Mammary epithelial cell (primary cell): ENCODE measurements around the gene IFFO2.

Experiments used
- EZH2 ChIP-seq: IDR thresholded peaks from 2 replicates; pipeline ENCODE4 v1.6.1; 2012; ENCODE audit warnings: low read length, inconsistent platforms, borderline replicate concordance
- TF ChIP-seq, protein P1 (sequence below), 2 donors: IDR thresholded peaks in 1 of 2; conservative IDR thresholded peaks in 1 of 2; 2 replicates each; pipeline ENCODE4 v1.5.1; 2011 to 2012; ENCODE audit warnings: inconsistent platforms in 2 of 2, low read length in 2 of 2, mild to moderate bottlenecking in 2 of 2, control low read depth in 1 of 2, low read depth in 1 of 2; ENCODE audit not compliant: insufficient read depth in 1 of 2; ENCODE audit errors: extremely low read depth in 1 of 2

DNA sequence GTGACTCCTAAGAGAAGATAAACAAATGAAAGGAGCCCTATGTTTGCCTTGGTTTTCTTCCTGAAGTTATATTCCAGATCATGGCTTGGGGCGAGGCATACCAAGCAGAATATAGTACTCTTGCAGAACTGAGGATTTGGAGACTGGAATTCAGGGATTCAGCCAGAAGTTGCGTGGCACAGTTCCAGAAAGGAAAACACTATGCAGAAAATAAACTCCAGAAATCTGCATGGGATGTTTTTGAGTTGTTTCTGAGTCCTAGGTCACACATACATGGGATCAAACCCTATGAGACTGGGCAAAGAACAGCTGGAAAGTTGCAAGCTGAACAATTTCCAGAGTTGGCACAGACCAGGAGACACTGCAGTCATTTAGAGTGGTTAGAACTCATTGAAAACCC lies 42.9 kb upstream of the IFFO2 start:
- TF ChIP-seq, protein P1, sequence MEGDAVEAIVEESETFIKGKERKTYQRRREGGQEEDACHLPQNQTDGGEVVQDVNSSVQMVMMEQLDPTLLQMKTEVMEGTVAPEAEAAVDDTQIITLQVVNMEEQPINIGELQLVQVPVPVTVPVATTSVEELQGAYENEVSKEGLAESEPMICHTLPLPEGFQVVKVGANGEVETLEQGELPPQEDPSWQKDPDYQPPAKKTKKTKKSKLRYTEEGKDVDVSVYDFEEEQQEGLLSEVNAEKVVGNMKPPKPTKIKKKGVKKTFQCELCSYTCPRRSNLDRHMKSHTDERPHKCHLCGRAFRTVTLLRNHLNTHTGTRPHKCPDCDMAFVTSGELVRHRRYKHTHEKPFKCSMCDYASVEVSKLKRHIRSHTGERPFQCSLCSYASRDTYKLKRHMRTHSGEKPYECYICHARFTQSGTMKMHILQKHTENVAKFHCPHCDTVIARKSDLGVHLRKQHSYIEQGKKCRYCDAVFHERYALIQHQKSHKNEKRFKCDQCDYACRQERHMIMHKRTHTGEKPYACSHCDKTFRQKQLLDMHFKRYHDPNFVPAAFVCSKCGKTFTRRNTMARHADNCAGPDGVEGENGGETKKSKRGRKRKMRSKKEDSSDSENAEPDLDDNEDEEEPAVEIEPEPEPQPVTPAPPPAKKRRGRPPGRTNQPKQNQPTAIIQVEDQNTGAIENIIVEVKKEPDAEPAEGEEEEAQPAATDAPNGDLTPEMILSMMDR (conservative IDR thresholded peaks at IDR 0.05 in 1 of 2, IDR thresholded peaks at IDR 0.05 in 1 of 2; ENCODE audit: extremely low read depth in 1 of 2, insufficient read depth in 1 of 2, low read depth in 1 of 2, low read length in 2 of 2) = no peak
- no peak for TF ChIP-seq EZH2
